Spinal cord (tissue), 10 donors: ENCODE results near the gene CDX1. TPM values are rescaled to one million over a fixed set of nuclear protein-coding genes. Genes with fewer than 3 reads are reported as not detected.

Source experiments
- DNase-seq, 6 donors: peaks; one replicate each; pipeline versions ENCODE4 v3.0.0 to v3.0.0-alpha.2; 2013 to 2015; ENCODE audit warnings: low spot score in 6 of 6, low read depth in 4 of 6
- H3K27ac ChIP-seq: one replicate; pipeline ENCODE4 v1.5.1; 2013; ENCODE audit warnings: low read depth, low read length, control low read depth
- H3K27me3 ChIP-seq: one replicate; pipeline ENCODE4 v1.6.1; 2013; ENCODE audit warnings: low read length; ENCODE audit not compliant: control insufficient read depth, insufficient read depth
- H3K36me3 ChIP-seq: one replicate; pipeline ENCODE4 v1.6.1; 2013; ENCODE audit warnings: low read length; ENCODE audit not compliant: control insufficient read depth, insufficient read depth
- H3K4me1 ChIP-seq: one replicate; pipeline ENCODE4 v1.6.1; 2013; ENCODE audit warnings: low read length; ENCODE audit not compliant: control insufficient read depth, insufficient read depth
- H3K4me3 ChIP-seq: one replicate; pipeline ENCODE4 v1.5.1; 2013; ENCODE audit warnings: low read depth, low read length, control low read depth
- H3K9me3 ChIP-seq: one replicate; pipeline ENCODE4 v1.6.1; 2013; ENCODE audit warnings: low read length; ENCODE audit not compliant: control insufficient read depth, insufficient read depth
- WGBS: methylation state at CpG from one replicate; pipeline ENCODE4 v1.1.5; 2013; ENCODE audit warnings: missing lambda C conversion rate; ENCODE audit not compliant: insufficient coverage; 5-methylcytosine and 5-hydroxymethylcytosine counted together
- polyA plus RNA-seq, 2 donors: library from polyadenylated mRNA; unstranded; fragments of 120-200 nt; gene quantifications; one replicate each; pipeline ENCODE4 v1.2.1, GENCODE V29; 2013; ENCODE audit not compliant: insufficient read length in 2 of 2
- total RNA-seq, 2 donors: library from RNA; depleted of rRNA in 1 of 2; stranded (reverse); fragments of 120-200 nt in 1 of 2; fragments of >200 nt in 1 of 2; gene quantifications; one replicate each; pipeline versions ENCODE4 v1.2.3 to v1.2.4, GENCODE V29; 2013 to 2014
- donor health status: healthy.

CDX1 gene
- total and polyA plus RNA-seq, 4 donors: 0.28 TPM; not detected in 3

DNA sequence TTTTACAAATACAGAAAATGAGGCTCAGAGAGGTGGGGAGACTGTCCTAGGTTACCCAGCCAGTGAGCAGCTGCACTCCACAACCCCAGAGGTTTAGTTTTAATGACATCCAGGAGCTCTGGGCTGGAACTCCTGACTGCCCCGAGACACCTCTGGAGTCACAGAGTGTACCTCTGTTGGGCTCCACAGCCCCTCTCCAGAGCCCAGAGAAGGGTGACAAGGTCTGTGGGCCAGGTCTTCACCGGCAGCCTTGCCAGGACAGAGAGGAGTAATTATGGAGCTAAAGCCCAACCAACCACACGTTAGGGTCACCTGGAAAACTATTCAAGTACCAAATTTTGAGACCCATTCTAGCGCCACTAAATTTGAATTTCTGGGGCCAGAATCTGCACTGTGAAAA is 11.1 kb downstream of the CDX1 start:
- H3K27me3 ChIP-seq: no peaks in the 10 kb centered on the region
- whole genome bisulfite sequencing: 93% methylated on average over 3 of the region's 4 CpGs

GRCh38 chr5:150178262-150178661 is 11.7 kb downstream of the CDX1 start:
- no peak overlapping the region for H3K27ac ChIP-seq

More for the DNA sequence above, 11.1 kb downstream of the CDX1 start:
- Histone ChIP-seq H3K4me3 (no peak overlapping the region), H3K27ac (no peak overlapping the region), H3K36me3 (no peaks in the 10 kb centered on the region), H3K9me3 (no peaks in the 10 kb centered on the region), H3K4me1 (peaks cover 33% of the 10 kb centered on the region)
- no peak for DNase-seq

DNA sequence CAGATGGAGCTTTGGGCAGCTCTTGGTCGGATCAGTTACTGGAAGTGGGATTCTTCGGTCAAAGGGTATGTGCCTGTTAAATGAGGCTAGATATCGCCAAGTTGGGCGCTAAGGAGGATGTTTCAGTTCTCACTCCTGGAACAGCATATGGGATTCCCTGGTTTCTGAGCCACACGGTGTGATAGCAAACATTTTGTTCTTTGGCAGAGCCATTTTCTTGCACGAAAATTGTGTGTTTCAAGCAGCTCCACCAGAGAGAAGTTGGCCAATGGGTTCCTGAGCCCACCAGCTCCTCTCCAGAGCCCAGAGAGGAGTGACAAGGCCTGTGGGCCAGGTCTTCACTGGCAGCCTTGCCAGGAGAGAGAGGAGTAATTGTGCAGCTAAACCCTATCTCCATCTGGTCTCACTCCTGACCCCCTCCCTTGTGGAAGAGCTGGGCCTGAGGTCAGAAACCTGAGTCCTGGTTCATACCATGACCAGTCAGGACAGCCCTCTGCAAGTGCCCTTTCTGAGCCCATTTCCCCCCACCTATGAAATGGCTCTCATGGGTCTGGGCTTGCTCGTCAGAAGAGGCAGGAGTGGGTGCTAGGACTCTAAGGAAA is 12.5 kb downstream of the CDX1 start:
- Histone ChIP-seq H3K27ac (no peak overlapping the region), H3K4me3 (no peak overlapping the region), H3K27me3 (no peaks in the 10 kb centered on the region), H3K4me1 (peaks cover 28% of the 10 kb centered on the region), H3K36me3 (no peaks in the 10 kb centered on the region), H3K9me3 (no peaks in the 10 kb centered on the region)
- DNase-seq: peak in 1 of 6 donors; percentile 59
- WGBS: 87% methylated on average over 5 of the region's 7 CpGs

More at GRCh38 chr5:150178262-150178661, 11.7 kb downstream of the CDX1 start:
- no peaks in the 10 kb centered on the region for H3K36me3 ChIP-seq
- no peaks in the 10 kb centered on the region for H3K27me3 ChIP-seq
- peaks cover 33% of the 10 kb centered on the region for H3K4me1 ChIP-seq
- H3K9me3 ChIP-seq: no peaks in the 10 kb centered on the region
- DNase-seq: no peak
- WGBS: 52% methylated on average over 3 of the region's 4 CpGs
- H3K4me3 ChIP-seq: no peak overlapping the region

DNA sequence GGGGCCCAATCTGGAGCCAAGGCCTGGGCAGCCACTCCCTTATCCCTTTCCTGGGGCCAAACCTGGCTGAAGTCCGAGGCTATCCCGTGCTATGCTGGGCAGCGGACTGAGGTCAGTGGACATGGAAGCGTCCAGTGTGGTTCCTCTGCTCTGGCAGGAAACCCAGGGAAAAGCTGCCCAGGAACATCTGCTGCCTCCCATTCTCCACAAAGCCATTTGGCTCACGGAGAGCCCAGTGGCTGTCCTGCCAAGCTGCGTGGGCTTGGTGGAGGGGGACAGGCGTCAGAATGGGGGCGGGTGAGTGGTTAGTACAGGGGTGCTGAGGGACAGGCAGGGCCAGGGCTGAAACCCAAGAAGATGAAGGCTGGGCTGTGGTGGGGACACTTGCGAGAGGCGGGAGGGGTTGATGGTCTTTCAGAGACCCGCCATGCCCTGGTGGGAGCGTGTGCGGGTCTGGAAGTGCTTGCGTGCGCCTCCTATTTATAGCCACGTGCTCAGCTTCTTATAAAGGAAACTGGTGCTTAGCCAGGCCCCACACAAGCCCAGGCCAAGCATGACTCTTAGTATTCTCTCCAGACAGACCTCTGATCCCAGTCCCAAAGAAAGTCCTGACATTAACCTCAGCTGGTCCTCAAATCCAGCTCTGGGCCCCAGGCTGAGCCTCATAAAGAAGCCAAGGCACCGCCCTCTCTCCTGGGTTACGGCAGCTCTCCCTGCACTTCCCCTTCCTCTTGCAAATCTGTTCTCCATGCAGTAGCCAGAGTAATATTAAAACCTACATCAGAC is 13.9 kb downstream of the CDX1 start:
- Histone ChIP-seq H3K9me3 (no peaks in the 10 kb centered on the region), H3K4me3 (no peak overlapping the region), H3K27me3 (no peaks in the 10 kb centered on the region), H3K27ac (peak overlapping the region; percentile 12), H3K4me1 (peaks cover 24% of the 10 kb centered on the region), H3K36me3 (no peaks in the 10 kb centered on the region)
- whole genome bisulfite sequencing: 39% methylated on average over 18 of the region's 18 CpGs
- peak in 4 of 6 donors; percentile 36 to 88 (median 48) for DNase-seq

GRCh38 chr5:150181027-150181426 is 14.4 kb downstream of the CDX1 start:
- Histone ChIP-seq H3K4me1 (peaks cover 25% of the 10 kb centered on the region), H3K4me3 (no peak overlapping the region), H3K9me3 (no peaks in the 10 kb centered on the region), H3K27me3 (no peaks in the 10 kb centered on the region), H3K36me3 (no peaks in the 10 kb centered on the region), H3K27ac (no peak overlapping the region)
- DNase-seq: no peak
- WGBS: 49% methylated on average over 2 of the region's 5 CpGs

DNA sequence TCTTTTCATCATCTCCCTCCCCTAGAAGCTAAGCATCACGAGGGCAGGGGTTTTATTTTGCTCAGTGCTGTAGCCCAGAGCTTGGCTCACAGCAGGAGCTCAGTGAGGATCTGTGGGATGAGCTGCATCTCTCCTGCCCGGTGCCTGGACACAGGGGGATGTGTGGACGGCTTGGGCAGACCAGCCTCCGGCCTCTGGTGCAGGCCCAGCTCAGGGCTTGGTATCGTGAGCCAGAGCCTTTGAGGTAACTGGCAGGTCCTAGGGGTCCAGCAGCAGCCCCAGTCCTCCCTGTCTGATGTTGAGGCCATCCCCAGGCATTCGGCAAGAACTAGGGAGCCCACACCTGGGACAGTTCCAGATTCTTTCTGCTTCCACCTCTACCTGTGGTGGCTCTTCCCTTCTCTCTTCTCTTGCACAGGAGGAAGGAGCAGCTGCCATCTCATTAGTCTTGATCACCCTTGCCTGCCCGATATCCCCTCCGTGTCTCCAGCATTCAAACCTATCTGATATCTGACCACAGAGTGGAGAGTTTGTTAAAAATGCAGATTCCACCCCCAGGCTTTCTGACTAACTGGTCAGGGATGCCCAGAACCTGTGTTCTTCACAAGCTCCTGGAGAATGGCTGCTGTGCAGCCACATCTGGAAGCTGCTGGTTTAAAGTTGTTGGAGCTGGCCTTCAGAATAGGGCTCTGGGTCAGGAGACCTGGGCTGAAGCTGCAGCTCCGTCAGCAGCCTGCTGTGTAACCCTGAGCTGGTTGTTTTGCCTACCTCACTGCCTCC is 15.4 kb downstream of the CDX1 start:
- Histone ChIP-seq H3K4me1 (peaks cover 26% of the 10 kb centered on the region), H3K9me3 (no peaks in the 10 kb centered on the region), H3K27me3 (no peaks in the 10 kb centered on the region), H3K36me3 (no peaks in the 10 kb centered on the region), H3K4me3 (no peak overlapping the region), H3K27ac (no peak overlapping the region)
- no peak for DNase-seq
- WGBS: 86% methylated on average over 6 of the region's 9 CpGs

- no peak for DNase-seq
- Histone ChIP-seq H3K27me3 (no peaks in the 10 kb centered on the region), H3K9me3 (no peaks in the 10 kb centered on the region), H3K36me3 (no peaks in the 10 kb centered on the region), H3K27ac (no peak overlapping the region), H3K4me1 (peaks cover 26% of the 10 kb centered on the region), H3K4me3 (no peak overlapping the region)
- WGBS: 90% methylated on average over 10 of the region's 10 CpGs
Measured at GRCh38 chr5:150182774-150183173, 16.2 kb downstream of the CDX1 start.

DNA sequence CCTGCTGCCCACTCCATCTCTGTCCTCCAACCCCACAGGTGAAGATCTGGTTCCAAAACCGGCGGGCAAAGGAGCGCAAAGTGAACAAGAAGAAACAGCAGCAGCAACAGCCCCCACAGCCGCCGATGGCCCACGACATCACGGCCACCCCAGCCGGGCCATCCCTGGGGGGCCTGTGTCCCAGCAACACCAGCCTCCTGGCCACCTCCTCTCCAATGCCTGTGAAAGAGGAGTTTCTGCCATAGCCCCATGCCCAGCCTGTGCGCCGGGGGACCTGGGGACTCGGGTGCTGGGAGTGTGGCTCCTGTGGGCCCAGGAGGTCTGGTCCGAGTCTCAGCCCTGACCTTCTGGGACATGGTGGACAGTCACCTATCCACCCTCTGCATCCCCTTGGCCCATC is 16.9 kb downstream of the CDX1 start:
- WGBS: 93% methylated on average over 12 of the region's 12 CpGs
- Histone ChIP-seq H3K27me3 (peaks cover 5% of the 10 kb centered on the region), H3K4me3 (no peak overlapping the region), H3K36me3 (no peaks in the 10 kb centered on the region), H3K27ac (no peak overlapping the region), H3K4me1 (peaks cover 26% of the 10 kb centered on the region), H3K9me3 (no peaks in the 10 kb centered on the region)
- no peak for DNase-seq

DNA sequence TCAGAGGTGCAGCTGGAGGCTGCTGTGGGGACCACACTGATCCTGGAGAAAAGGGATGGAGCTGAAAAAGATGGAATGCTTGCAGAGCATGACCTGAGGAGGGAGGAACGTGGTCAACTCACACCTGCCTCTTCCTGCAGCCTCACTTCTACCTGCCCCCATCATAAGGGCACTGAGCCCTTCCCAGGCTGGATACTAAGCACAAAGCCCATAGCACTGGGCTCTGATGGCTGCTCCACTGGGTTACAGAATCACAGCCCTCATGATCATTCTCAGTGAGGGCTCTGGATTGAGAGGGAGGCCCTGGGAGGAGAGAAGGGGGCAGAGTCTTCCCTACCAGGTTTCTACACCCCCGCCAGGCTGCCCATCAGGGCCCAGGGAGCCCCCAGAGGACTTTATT is 17.4 kb downstream of the CDX1 start:
- Histone ChIP-seq H3K36me3 (no peaks in the 10 kb centered on the region), H3K27me3 (peaks cover 10% of the 10 kb centered on the region), H3K4me3 (no peak overlapping the region), H3K4me1 (peaks cover 26% of the 10 kb centered on the region), H3K9me3 (no peaks in the 10 kb centered on the region), H3K27ac (no peak overlapping the region)
- no peak for DNase-seq
- 100% methylated on average over 1 of the region's 2 CpGs for WGBS
